Mesothelial cell of epicardium (in vitro differentiated cells): ENCODE results near the gene FZD2. TPM values are rescaled to one million over a fixed set of nuclear protein-coding genes. Genes with fewer than 3 reads are reported as not detected.

Experiments used
- DNase-seq, 2 experiments: peaks; one replicate each; pipeline ENCODE4 v3.0.0; 2021; ENCODE audit warnings: low spot score in 2 of 2; ENCODE audit not compliant: unreplicated experiment in 2 of 2
- H3K27ac Mint-ChIP-seq: 2 replicates; pipeline ENCODE4 v1.8.0; 2021; ENCODE audit warnings: mixed read lengths
- H3K27me3 Mint-ChIP-seq: 2 replicates; pipeline ENCODE4 v1.8.0; 2021; ENCODE audit warnings: low read depth, mixed read lengths
- H3K36me3 Mint-ChIP-seq: 2 replicates; pipeline ENCODE4 v1.8.0; 2021; ENCODE audit warnings: mixed read lengths
- H3K4me1 Mint-ChIP-seq: 2 replicates; pipeline ENCODE4 v1.8.0; 2021; ENCODE audit warnings: mixed read lengths
- H3K4me3 Mint-ChIP-seq: 2 replicates; pipeline ENCODE4 v1.8.0; 2021; ENCODE audit warnings: mild to moderate bottlenecking, moderate library complexity, mixed read lengths
- H3K9me3 Mint-ChIP-seq: 2 replicates; pipeline ENCODE4 v1.8.0; 2021; ENCODE audit warnings: mixed read lengths
- total RNA-seq: library from RNA; stranded (reverse); gene quantifications from 3 replicates; pipeline ENCODE4 v1.2.1, GENCODE V29; 2021
- TF ChIP-seq, protein P1 (sequence below): fragments of 200-600 bp; sonication (generic); IDR thresholded peaks from one replicate; pipeline ENCODE4 v1.5.0; 2021; ENCODE audit warnings: antibody characterized with exemption; ENCODE audit not compliant: unreplicated experiment

Gene FZD2
- total RNA-seq, 1 donor from 2014 or later = 88.3 TPM

DNA sequence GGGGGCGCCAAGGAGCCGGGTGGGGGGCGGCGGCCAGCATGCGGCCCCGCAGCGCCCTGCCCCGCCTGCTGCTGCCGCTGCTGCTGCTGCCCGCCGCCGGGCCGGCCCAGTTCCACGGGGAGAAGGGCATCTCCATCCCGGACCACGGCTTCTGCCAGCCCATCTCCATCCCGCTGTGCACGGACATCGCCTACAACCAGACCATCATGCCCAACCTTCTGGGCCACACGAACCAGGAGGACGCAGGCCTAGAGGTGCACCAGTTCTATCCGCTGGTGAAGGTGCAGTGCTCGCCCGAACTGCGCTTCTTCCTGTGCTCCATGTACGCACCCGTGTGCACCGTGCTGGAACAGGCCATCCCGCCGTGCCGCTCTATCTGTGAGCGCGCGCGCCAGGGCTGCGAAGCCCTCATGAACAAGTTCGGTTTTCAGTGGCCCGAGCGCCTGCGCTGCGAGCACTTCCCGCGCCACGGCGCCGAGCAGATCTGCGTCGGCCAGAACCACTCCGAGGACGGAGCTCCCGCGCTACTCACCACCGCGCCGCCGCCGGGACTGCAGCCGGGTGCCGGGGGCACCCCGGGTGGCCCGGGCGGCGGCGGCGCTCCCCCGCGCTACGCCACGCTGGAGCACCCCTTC lies 484 bp downstream of the FZD2 start:
- TF ChIP-seq, protein P1, sequence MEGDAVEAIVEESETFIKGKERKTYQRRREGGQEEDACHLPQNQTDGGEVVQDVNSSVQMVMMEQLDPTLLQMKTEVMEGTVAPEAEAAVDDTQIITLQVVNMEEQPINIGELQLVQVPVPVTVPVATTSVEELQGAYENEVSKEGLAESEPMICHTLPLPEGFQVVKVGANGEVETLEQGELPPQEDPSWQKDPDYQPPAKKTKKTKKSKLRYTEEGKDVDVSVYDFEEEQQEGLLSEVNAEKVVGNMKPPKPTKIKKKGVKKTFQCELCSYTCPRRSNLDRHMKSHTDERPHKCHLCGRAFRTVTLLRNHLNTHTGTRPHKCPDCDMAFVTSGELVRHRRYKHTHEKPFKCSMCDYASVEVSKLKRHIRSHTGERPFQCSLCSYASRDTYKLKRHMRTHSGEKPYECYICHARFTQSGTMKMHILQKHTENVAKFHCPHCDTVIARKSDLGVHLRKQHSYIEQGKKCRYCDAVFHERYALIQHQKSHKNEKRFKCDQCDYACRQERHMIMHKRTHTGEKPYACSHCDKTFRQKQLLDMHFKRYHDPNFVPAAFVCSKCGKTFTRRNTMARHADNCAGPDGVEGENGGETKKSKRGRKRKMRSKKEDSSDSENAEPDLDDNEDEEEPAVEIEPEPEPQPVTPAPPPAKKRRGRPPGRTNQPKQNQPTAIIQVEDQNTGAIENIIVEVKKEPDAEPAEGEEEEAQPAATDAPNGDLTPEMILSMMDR = no peak
- Mint-ChIP-seq H3K4me3 (peak overlapping the region; percentile 85), H3K36me3 (peaks cover 3% of the 10 kb centered on the region), H3K27ac (peak overlapping the region; percentile 95), H3K27me3 (no peaks in the 10 kb centered on the region), H3K4me1 (peaks cover 64% of the 10 kb centered on the region), H3K9me3 (no peaks in the 10 kb centered on the region)
- peak; percentile 52 to 68 for DNase-seq

DNA sequence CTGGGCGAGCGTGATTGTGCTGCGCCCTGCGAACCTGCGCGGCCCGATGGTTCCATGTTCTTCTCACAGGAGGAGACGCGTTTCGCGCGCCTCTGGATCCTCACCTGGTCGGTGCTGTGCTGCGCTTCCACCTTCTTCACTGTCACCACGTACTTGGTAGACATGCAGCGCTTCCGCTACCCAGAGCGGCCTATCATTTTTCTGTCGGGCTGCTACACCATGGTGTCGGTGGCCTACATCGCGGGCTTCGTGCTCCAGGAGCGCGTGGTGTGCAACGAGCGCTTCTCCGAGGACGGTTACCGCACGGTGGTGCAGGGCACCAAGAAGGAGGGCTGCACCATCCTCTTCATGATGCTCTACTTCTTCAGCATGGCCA lies 1.0 kb downstream of the FZD2 start:
- H3K27me3 Mint-ChIP-seq = no peaks in the 10 kb centered on the region
- DNase-seq = no peak
- peak overlapping the region; percentile 85 for H3K4me3 Mint-ChIP-seq
- TF ChIP-seq, protein P1 = no peak
- H3K4me1 Mint-ChIP-seq = peaks cover 67% of the 10 kb centered on the region
- peaks cover 5% of the 10 kb centered on the region for H3K36me3 Mint-ChIP-seq
- H3K27ac Mint-ChIP-seq = peak overlapping the region; percentile 95
- H3K9me3 Mint-ChIP-seq = no peaks in the 10 kb centered on the region

DNA sequence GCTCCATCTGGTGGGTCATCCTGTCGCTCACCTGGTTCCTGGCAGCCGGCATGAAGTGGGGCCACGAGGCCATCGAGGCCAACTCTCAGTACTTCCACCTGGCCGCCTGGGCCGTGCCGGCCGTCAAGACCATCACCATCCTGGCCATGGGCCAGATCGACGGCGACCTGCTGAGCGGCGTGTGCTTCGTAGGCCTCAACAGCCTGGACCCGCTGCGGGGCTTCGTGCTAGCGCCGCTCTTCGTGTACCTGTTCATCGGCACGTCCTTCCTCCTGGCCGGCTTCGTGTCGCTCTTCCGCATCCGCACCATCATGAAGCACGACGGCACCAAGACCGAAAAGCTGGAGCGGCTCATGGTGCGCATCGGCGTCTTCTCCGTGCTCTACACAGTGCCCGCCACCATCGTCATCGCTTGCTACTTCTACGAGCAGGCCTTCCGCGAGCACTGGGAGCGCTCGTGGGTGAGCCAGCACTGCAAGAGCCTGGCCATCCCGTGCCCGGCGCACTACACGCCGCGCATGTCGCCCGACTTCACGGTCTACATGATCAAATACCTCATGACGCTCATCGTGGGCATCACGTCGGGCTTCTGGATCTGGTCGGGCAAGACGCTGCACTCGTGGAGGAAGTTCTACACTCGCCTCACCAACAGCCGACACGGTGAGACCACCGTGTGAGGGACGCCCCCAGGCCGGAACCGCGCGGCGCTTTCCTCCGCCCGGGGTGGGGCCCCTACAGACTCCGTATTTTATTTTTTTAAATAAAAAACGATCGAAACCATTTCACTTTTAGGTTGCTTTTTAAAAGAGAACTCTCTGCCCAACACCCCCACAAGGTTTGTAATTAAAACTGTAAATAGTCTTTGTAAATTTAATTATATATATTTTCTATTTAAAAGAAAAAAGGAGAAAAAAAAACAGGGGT lies 1.7 kb downstream of the FZD2 start:
- H3K27ac Mint-ChIP-seq = peak overlapping the region; percentile 95
- H3K36me3 Mint-ChIP-seq = peaks cover 5% of the 10 kb centered on the region
- no peaks in the 10 kb centered on the region for H3K9me3 Mint-ChIP-seq
- peaks cover 67% of the 10 kb centered on the region for H3K4me1 Mint-ChIP-seq
- no peak for DNase-seq
- H3K4me3 Mint-ChIP-seq = peak overlapping the region; percentile 85
- H3K27me3 Mint-ChIP-seq = no peaks in the 10 kb centered on the region
- TF ChIP-seq, protein P1 = no peak

DNA sequence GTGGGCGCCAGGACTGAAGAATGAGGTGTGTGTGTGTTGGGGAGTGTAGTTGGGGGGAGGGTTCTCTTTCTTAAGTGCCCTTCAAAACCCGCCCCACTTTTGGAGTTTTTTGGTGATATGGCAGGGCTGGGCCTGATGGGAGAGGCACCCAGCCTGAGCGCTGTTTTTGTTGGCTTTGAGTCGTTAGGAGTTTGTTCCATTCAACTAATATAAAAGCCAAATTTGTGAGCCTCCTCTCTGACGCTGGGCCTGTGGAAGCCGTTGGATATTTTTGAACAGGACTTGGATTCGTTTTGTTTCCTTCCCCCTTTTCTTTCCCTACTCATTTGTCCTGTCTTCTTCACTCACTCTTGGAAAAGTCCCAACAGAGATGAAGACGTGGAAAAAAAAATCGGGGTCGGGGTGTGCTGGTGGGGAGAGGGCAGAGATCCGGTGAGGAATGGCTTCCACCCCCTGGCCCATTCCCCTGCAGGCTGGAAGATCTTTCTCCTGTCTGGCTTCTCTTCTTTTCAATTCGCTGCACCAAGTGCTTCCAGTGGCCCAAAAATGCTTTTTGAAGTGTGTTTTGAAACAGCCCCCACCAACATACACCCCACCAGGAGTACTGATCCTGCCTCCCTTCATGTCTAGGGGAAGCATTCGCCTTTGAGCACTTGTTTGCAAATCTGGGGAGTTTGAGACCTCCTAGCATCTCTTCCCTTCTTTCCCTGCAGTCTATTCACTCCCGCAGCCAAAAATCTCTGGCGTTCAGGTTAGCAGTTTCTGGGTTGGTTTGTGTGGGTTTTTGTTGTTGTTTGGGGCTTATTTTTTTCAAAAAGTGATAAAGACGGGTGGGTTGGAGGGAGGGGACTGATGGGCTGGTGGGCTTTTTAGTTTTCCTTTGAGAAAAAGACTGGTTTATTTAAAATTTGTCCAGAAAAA lies 2.6 kb downstream of the FZD2 start:
- Mint-ChIP-seq H3K27me3 (no peaks in the 10 kb centered on the region), H3K27ac (peak overlapping the region; percentile 95), H3K4me1 (peaks cover 66% of the 10 kb centered on the region), H3K9me3 (no peaks in the 10 kb centered on the region), H3K4me3 (peak overlapping the region; percentile 85), H3K36me3 (peaks cover 9% of the 10 kb centered on the region)
- TF ChIP-seq, protein P1 = no peak
- no peak for DNase-seq

DNA sequence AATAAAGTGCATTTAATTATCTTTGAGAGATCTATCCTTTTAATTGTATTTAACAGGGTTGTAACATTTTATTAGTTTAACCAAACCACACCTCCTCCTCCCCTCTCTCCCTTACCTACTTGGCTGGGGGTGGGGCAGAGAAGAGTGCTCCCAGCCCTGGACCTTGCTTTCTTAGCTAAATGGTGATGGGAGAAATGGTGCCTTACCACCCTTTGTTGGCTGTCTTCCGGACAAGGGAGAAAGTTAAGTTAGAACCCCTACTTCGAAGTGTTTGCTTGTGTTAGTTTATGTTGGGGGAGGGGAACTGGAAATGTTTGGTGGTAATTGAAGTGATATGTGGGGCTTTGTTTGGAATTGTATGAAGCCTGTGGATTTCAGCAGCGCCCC lies 3.9 kb downstream of the FZD2 start:
- H3K9me3 Mint-ChIP-seq = peaks cover 4% of the 10 kb centered on the region
- no peaks in the 10 kb centered on the region for H3K27me3 Mint-ChIP-seq

More for the DNA sequence above, 3.9 kb downstream of the FZD2 start:
- H3K4me1 Mint-ChIP-seq = peaks cover 53% of the 10 kb centered on the region
- peaks cover 9% of the 10 kb centered on the region for H3K36me3 Mint-ChIP-seq
- no peak for DNase-seq
- H3K27ac Mint-ChIP-seq = peak overlapping the region; percentile 95
- peak overlapping the region; percentile 85 for H3K4me3 Mint-ChIP-seq
- TF ChIP-seq, protein P1 = no peak
